ENCODE results near the gene ZNF580.

GRCh38 chr19:55686311-55687050 is 45.7 kb downstream of the ZNF580 start:
- TF ChIP-seq POLR2A (IDR thresholded peaks at IDR 0.05): no peak
- TF ChIP-seq, protein P1, sequence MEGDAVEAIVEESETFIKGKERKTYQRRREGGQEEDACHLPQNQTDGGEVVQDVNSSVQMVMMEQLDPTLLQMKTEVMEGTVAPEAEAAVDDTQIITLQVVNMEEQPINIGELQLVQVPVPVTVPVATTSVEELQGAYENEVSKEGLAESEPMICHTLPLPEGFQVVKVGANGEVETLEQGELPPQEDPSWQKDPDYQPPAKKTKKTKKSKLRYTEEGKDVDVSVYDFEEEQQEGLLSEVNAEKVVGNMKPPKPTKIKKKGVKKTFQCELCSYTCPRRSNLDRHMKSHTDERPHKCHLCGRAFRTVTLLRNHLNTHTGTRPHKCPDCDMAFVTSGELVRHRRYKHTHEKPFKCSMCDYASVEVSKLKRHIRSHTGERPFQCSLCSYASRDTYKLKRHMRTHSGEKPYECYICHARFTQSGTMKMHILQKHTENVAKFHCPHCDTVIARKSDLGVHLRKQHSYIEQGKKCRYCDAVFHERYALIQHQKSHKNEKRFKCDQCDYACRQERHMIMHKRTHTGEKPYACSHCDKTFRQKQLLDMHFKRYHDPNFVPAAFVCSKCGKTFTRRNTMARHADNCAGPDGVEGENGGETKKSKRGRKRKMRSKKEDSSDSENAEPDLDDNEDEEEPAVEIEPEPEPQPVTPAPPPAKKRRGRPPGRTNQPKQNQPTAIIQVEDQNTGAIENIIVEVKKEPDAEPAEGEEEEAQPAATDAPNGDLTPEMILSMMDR (IDR thresholded peaks at IDR 0.05): no peak

All from esophagus squamous epithelium (tissue), 4 donors.